ENCODE measurements around the gene SLC34A1.

DNA sequence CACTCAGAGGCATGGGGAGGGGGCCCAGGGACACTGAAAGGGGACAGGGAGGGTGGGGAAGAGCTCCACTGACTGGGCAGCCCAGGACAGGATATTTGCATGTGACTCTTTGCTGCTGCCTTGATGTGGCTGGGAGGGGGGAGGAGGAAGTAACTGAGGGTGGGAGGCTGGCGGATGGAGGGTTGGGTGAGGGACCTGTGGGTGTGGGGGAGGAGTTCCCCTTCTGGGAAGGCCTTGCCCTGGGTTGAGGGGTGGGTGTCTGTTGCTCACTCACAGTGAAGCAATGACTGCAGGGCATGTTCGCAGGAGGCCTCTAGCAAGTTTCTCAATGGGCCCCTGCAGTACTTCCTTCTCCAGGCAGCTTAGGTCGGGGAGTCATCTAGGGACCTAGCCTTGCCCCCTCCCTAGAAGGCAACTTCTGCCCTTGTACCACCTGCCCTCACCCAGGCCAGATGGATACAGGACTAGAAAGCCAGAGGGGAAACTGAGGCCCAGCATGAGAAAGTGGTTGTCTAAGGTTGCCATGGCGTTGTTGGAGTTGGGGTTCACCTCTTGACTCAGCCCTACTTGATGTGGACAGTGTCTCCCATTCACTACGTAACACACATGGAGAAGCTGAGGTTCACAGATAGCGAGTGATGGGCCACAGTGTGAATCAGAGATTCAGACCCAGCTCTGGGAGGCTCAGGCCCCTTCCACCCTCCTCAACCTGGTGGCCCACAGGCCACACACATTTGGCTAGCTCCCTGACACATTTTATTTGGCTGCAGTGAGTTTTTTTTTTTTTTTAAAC lies 45.2 kb downstream of the SLC34A1 start:
- TF ChIP-seq POLR2A (IDR thresholded peaks at IDR 0.05; ENCODE audit: low read depth), result no peak
- TF ChIP-seq, protein P1, sequence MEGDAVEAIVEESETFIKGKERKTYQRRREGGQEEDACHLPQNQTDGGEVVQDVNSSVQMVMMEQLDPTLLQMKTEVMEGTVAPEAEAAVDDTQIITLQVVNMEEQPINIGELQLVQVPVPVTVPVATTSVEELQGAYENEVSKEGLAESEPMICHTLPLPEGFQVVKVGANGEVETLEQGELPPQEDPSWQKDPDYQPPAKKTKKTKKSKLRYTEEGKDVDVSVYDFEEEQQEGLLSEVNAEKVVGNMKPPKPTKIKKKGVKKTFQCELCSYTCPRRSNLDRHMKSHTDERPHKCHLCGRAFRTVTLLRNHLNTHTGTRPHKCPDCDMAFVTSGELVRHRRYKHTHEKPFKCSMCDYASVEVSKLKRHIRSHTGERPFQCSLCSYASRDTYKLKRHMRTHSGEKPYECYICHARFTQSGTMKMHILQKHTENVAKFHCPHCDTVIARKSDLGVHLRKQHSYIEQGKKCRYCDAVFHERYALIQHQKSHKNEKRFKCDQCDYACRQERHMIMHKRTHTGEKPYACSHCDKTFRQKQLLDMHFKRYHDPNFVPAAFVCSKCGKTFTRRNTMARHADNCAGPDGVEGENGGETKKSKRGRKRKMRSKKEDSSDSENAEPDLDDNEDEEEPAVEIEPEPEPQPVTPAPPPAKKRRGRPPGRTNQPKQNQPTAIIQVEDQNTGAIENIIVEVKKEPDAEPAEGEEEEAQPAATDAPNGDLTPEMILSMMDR (IDR thresholded peaks at IDR 0.05), result no peak
- TF ChIP-seq POLR2AphosphoS5 (IDR thresholded peaks at IDR 0.05), result peak in 1 of 2 donors; percentile 16

Measured in esophagus muscularis mucosa (tissue), 3 donors.